ENCODE results near the gene SELENOV.

The SELENOV gene

GRCh38 chr19:39480337-39481228 lies 34.4 kb upstream of the SELENOV start, which contains the start of gene TIMM50 (continued):
- no peak for TF ChIP-seq MEIS1 (CRISPR knock-in tag; IDR thresholded peaks at IDR 0.05; ENCODE audit: borderline replicate concordance)
- peak; percentile 98 for TF ChIP-seq KLF1 (tag by site-specific recombination; IDR thresholded peaks at IDR 0.05)
- TF ChIP-seq ZNF585B (tag by site-specific recombination; IDR thresholded peaks at IDR 0.05): no peak; the same call in 1 of the 2 replicates
- TF ChIP-seq SP2 (tag by site-specific recombination; IDR thresholded peaks at IDR 0.05): peak; percentile 95
- TF ChIP-seq YY2 (tag by site-specific recombination; IDR thresholded peaks at IDR 0.05): peak; percentile 97
- TF ChIP-seq ZNF621 (tag by site-specific recombination; IDR thresholded peaks at IDR 0.05): no peak
- TF ChIP-seq ZNF132 (tag by site-specific recombination; IDR thresholded peaks at IDR 0.05; ENCODE audit: borderline replicate concordance): no peak
- peak; percentile 80 for TF ChIP-seq EGR2 (tag by site-specific recombination; IDR thresholded peaks at IDR 0.05; ENCODE audit: low read depth)
- no peak for TF ChIP-seq ZNF654 (tag by site-specific recombination; IDR thresholded peaks at IDR 0.05; ENCODE audit: low read depth)
- peak; percentile 95 for TF ChIP-seq KLF10 (tag by site-specific recombination; IDR thresholded peaks at IDR 0.05)
- TF ChIP-seq ZNF24 (tag by site-specific recombination; IDR thresholded peaks at IDR 0.05): peak; percentile 97
- no peak for TF ChIP-seq ZNF214 (tag by site-specific recombination; IDR thresholded peaks at IDR 0.05; ENCODE audit: borderline replicate concordance)
- no peak; the same call in 1 of the 2 replicates for TF ChIP-seq ZNF558 (tag by site-specific recombination; IDR thresholded peaks at IDR 0.05)
- no peak for TF ChIP-seq OVOL3 (tag by site-specific recombination; IDR thresholded peaks at IDR 0.05)
- peak; percentile 16; the same call in 1 of the 2 replicates for TF ChIP-seq ZSCAN18 (tag by site-specific recombination; IDR thresholded peaks at IDR 0.05)
- TF ChIP-seq ZNF112 (tag by site-specific recombination; IDR thresholded peaks at IDR 0.05): no peak
- peak; percentile 86 for TF ChIP-seq ZBTB10 (tag by site-specific recombination; IDR thresholded peaks at IDR 0.05)
- no peak for TF ChIP-seq ZNF548 (tag by site-specific recombination; IDR thresholded peaks at IDR 0.05)
- peak; percentile 90 for TF ChIP-seq ZNF692 (tag by site-specific recombination; IDR thresholded peaks at IDR 0.05)
- no peak for TF ChIP-seq ZNF138 (tag by site-specific recombination; IDR thresholded peaks at IDR 0.05; ENCODE audit: borderline replicate concordance)
- TF ChIP-seq ZNF16 (tag by site-specific recombination; IDR thresholded peaks at IDR 0.05; ENCODE audit: low read depth): no peak
- TF ChIP-seq PRDM4 (tag by site-specific recombination; IDR thresholded peaks at IDR 0.05): no peak; the same call in 1 of the 2 replicates
- TF ChIP-seq FEZF1 (tag by site-specific recombination; IDR thresholded peaks at IDR 0.05): no peak; the same call in 1 of the 2 replicates
- peak; percentile 100 for TF ChIP-seq SP3 (tag by site-specific recombination; IDR thresholded peaks at IDR 0.05)
- TF ChIP-seq ZNF302 (tag by site-specific recombination; IDR thresholded peaks at IDR 0.05; ENCODE audit: low read depth): no peak
- no peak for TF ChIP-seq PRDM6 (tag by site-specific recombination; IDR thresholded peaks at IDR 0.05)
- peak; percentile 64 for TF ChIP-seq ZNF2 (tag by site-specific recombination; IDR thresholded peaks at IDR 0.05)
- peak; percentile 96 for TF ChIP-seq ZNF660 (tag by site-specific recombination; IDR thresholded peaks at IDR 0.05)
- TF ChIP-seq ZNF510 (tag by site-specific recombination; IDR thresholded peaks at IDR 0.05; ENCODE audit: insufficient replicate concordance): no peak
